ENCODE data around the gene LAG3.

LAG3 gene

GRCh38 chr12:6824085-6824775, 51.9 kb downstream of the LAG3 start:
- peak; percentile 61 for DNase-seq (ENCODE audit: low spot score)

GRCh38 chr12:6824901-6825381, 52.6 kb downstream of the LAG3 start:
- DNase-seq (ENCODE audit: low spot score), result peak; percentile 55

- DNase-seq (ENCODE audit: low spot score), result peak; percentile 93
Measured at GRCh38 chr12:6825398-6826124, 53.2 kb downstream of the LAG3 start.

GRCh38 chr12:6826125-6826733, 53.9 kb downstream of the LAG3 start:
- DNase-seq (ENCODE audit: low spot score), result no peak

GRCh38 chr12:6826734-6827436, 54.6 kb downstream of the LAG3 start:
- DNase-seq (ENCODE audit: low spot score), result peak; percentile 62

GRCh38 chr12:6827437-6827911, 55.2 kb downstream of the LAG3 start:
- peak; percentile 84 for DNase-seq (ENCODE audit: low spot score)
